DMS114 treated with DMSO at 0.1 percent for 48 hours (cell line): ENCODE measurements around the gene PTPRG.

Experiments
- DNase-seq: peaks from one replicate; lab custom pipeline; 2025; ENCODE audit not compliant: unreplicated experiment; lab: John Stamatoyannopoulos, UW

The PTPRG gene

GRCh38 chr3:62246985-62247384 lies 685.6 kb downstream of the PTPRG start:
- DNase-seq = no peak

GRCh38 chr3:62248734-62249483 lies 687.5 kb downstream of the PTPRG start:
- DNase-seq = no peak

- no peak for DNase-seq
Observed at GRCh38 chr3:62249484-62249776, 688.1 kb downstream of the PTPRG start.

GRCh38 chr3:62249855-62250543 lies 688.6 kb downstream of the PTPRG start:
- no peak for DNase-seq

- no peak for DNase-seq
Observed at GRCh38 chr3:62252438-62253157, 691.2 kb downstream of the PTPRG start.

- DNase-seq = no peak
Observed at GRCh38 chr3:62253971-62254370, 692.6 kb downstream of the PTPRG start.

- no peak for DNase-seq
Observed at GRCh38 chr3:62255758-62256157, 694.4 kb downstream of the PTPRG start.

GRCh38 chr3:62259924-62260323 lies 698.6 kb downstream of the PTPRG start:
- no peak for DNase-seq

- no peak for DNase-seq
Observed at GRCh38 chr3:62260655-62261054, 699.3 kb downstream of the PTPRG start.

GRCh38 chr3:62261121-62261520 lies 699.8 kb downstream of the PTPRG start:
- no peak for DNase-seq

GRCh38 chr3:62261736-62262135 lies 700.4 kb downstream of the PTPRG start:
- DNase-seq = no peak

GRCh38 chr3:62265528-62265927 lies 704.2 kb downstream of the PTPRG start:
- DNase-seq = no peak

GRCh38 chr3:62266668-62267283 lies 705.4 kb downstream of the PTPRG start:
- no peak for DNase-seq

GRCh38 chr3:62276658-62277180 lies 715.3 kb downstream of the PTPRG start:
- DNase-seq = no peak

GRCh38 chr3:62277450-62277849 lies 716.1 kb downstream of the PTPRG start:
- DNase-seq = no peak

GRCh38 chr3:62277986-62278385 lies 716.6 kb downstream of the PTPRG start:
- DNase-seq = no peak

- no peak for DNase-seq
Observed at GRCh38 chr3:62281726-62282125, 720.4 kb downstream of the PTPRG start.

GRCh38 chr3:62284442-62284841 lies 723.1 kb downstream of the PTPRG start:
- no peak for DNase-seq

- no peak for DNase-seq
Observed at GRCh38 chr3:62287392-62287927, 726.1 kb downstream of the PTPRG start.

GRCh38 chr3:62289922-62290321 lies 728.6 kb downstream of the PTPRG start:
- no peak for DNase-seq

- DNase-seq = no peak
Observed at GRCh38 chr3:62293051-62293780, 731.8 kb downstream of the PTPRG start.
